Measurements from ENCODE around the gene AKAP6. TPM values are rescaled to one million over a fixed set of nuclear protein-coding genes. Genes with fewer than 3 reads are reported as not detected.

The AKAP6 gene
- total RNA-seq, 1 experiment from 2014 or later: 1.9 TPM

GRCh38 chr14:32545506-32546210 is 216.6 kb downstream of the AKAP6 start:
- no peak for ATAC-seq
- POLR2A ChIA-PET: no interaction called here

GRCh38 chr14:32546246-32546645 is 217.1 kb downstream of the AKAP6 start:
- Histone ChIP-seq H4K20me1 (ENCODE audit: insufficient read depth) (no peaks in the 10 kb centered on the region), H3K79me2 (ENCODE audit: insufficient read depth, low read length) (no peaks in the 10 kb centered on the region), H3K4me1 (ENCODE audit: control insufficient read depth in 1 of 2, insufficient read depth in 2 of 2, low read length in 2 of 2) (no peaks in the 10 kb centered on the region), H3K27ac (ENCODE audit: low read depth, low read length) (no peak overlapping the region), H3K27me3 (ENCODE audit: insufficient read depth, low read length) (no peaks in the 10 kb centered on the region), H2AFZ (ENCODE audit: low read depth, low read length, poor library complexity, severe bottlenecking) (no peak overlapping the region), H3K4me3 (replicated peaks in 1 of 2; ENCODE audit: low read depth in 1 of 2, low read length in 2 of 2) (no peak overlapping the region), H3K9ac (ENCODE audit: low read length) (no peak overlapping the region), H3K9me3 (ENCODE audit: control insufficient read depth in 1 of 2, insufficient read depth in 1 of 2, low read depth in 1 of 2, low read length in 2 of 2) (no peaks in the 10 kb centered on the region), H3K4me2 (ENCODE audit: low read length) (no peak overlapping the region), H3K9me2 (ENCODE audit: insufficient read depth) (no peaks in the 10 kb centered on the region), H3K36me3 (ENCODE audit: control insufficient read depth in 1 of 2, insufficient read depth in 2 of 2, low read length in 2 of 2) (no peaks in the 10 kb centered on the region)
- intact Hi-C loops (cut with micrococcal nuclease): no loop called here
- ATAC-seq (no peak), DNase-seq (ENCODE audit: low read depth, low spot score) (no peak)
- ChIA-PET CTCF (no interaction called here), POLR2A (no interaction called here), RAD21 (ENCODE audit: low non-redundant PET in 1 of 2, low total read pairs in 2 of 2, uncharacterized antibody in 2 of 2, unreplicated experiment in 2 of 2) (no interaction called here)
- no TSS peak for BruUV-seq (replicated peaks)
- TF ChIP-seq POLR2A (IDR thresholded peaks at IDR 0.05; ENCODE audit: borderline replicate concordance, extremely low read depth, insufficient read depth, insufficient read length) (no peak), EZH2phosphoT487 (IDR thresholded peaks at IDR 0.05; ENCODE audit: borderline replicate concordance) (no peak), YY1 (IDR thresholded peaks at IDR 0.05; ENCODE audit: extremely low read depth, insufficient replicate concordance, low read depth, low read length) (no peak), REST (IDR thresholded peaks at IDR 0.05; ENCODE audit: low read depth) (no peak), SIN3A (IDR thresholded peaks at IDR 0.05; ENCODE audit: low read depth) (no peak), SP1 (IDR thresholded peaks at IDR 0.05; ENCODE audit: low read depth) (no peak), CTCF (IDR thresholded peaks at IDR 0.05 in 2 of 3, conservative IDR thresholded peaks at IDR 0.05 in 1 of 3; ENCODE audit: borderline replicate concordance in 1 of 3, insufficient read depth in 1 of 3, low read depth in 2 of 3, low read length in 2 of 3) (no peak), ZNF274 (IDR thresholded peaks at IDR 0.05; ENCODE audit: low read depth, low read length) (no peak), CBX3 (IDR thresholded peaks at IDR 0.05; ENCODE audit: low read depth) (no peak), TCF7L2 (IDR thresholded peaks at IDR 0.05; ENCODE audit: borderline replicate concordance, extremely low read depth, insufficient read depth, insufficient read length) (no peak), ZFX (IDR thresholded peaks at IDR 0.05) (no peak), JUND (IDR thresholded peaks at IDR 0.05) (no peak), EZH2 (IDR thresholded peaks at IDR 0.05) (no peak), SRF (IDR thresholded peaks at IDR 0.05; ENCODE audit: low read depth) (no peak), EGR1 (IDR thresholded peaks at IDR 0.05; ENCODE audit: low read depth) (no peak), CEBPB (IDR thresholded peaks at IDR 0.05; ENCODE audit: low read depth) (no peak)

More at GRCh38 chr14:32545506-32546210, 216.6 kb downstream of the AKAP6 start:
- ChIA-PET RAD21 (ENCODE audit: low non-redundant PET in 1 of 2, low total read pairs in 2 of 2, uncharacterized antibody in 2 of 2, unreplicated experiment in 2 of 2) (no interaction called here), CTCF (no interaction called here)
- intact Hi-C loops (cut with micrococcal nuclease): no loop called here
- Histone ChIP-seq H3K9me3 (ENCODE audit: control insufficient read depth in 1 of 2, insufficient read depth in 1 of 2, low read depth in 1 of 2, low read length in 2 of 2) (no peaks in the 10 kb centered on the region), H3K4me2 (ENCODE audit: low read length) (no peak overlapping the region), H3K79me2 (ENCODE audit: insufficient read depth, low read length) (no peaks in the 10 kb centered on the region), H4K20me1 (ENCODE audit: insufficient read depth) (no peaks in the 10 kb centered on the region), H3K36me3 (ENCODE audit: control insufficient read depth in 1 of 2, insufficient read depth in 2 of 2, low read length in 2 of 2) (no peaks in the 10 kb centered on the region), H3K27ac (ENCODE audit: low read depth, low read length) (no peak overlapping the region), H3K4me3 (replicated peaks in 1 of 2; ENCODE audit: low read depth in 1 of 2, low read length in 2 of 2) (no peak overlapping the region), H3K4me1 (ENCODE audit: control insufficient read depth in 1 of 2, insufficient read depth in 2 of 2, low read length in 2 of 2) (no peaks in the 10 kb centered on the region), H3K9ac (ENCODE audit: low read length) (no peak overlapping the region), H3K27me3 (ENCODE audit: insufficient read depth, low read length) (no peaks in the 10 kb centered on the region), H2AFZ (ENCODE audit: low read depth, low read length, poor library complexity, severe bottlenecking) (no peak overlapping the region), H3K9me2 (ENCODE audit: insufficient read depth) (no peaks in the 10 kb centered on the region)
- no peak for TF ChIP-seq ZFX (IDR thresholded peaks at IDR 0.05)
- BruUV-seq (replicated peaks): no TSS peak
- no peak for DNase-seq (ENCODE audit: low read depth, low spot score)
